Measurements from ENCODE around the gene VMAC.
"Not testable (repeated sequence)": the region's sequence is repeated elsewhere in the genome, so short reads cannot be mapped to it uniquely, and the experiment has no call there.

VMAC gene

DNA sequence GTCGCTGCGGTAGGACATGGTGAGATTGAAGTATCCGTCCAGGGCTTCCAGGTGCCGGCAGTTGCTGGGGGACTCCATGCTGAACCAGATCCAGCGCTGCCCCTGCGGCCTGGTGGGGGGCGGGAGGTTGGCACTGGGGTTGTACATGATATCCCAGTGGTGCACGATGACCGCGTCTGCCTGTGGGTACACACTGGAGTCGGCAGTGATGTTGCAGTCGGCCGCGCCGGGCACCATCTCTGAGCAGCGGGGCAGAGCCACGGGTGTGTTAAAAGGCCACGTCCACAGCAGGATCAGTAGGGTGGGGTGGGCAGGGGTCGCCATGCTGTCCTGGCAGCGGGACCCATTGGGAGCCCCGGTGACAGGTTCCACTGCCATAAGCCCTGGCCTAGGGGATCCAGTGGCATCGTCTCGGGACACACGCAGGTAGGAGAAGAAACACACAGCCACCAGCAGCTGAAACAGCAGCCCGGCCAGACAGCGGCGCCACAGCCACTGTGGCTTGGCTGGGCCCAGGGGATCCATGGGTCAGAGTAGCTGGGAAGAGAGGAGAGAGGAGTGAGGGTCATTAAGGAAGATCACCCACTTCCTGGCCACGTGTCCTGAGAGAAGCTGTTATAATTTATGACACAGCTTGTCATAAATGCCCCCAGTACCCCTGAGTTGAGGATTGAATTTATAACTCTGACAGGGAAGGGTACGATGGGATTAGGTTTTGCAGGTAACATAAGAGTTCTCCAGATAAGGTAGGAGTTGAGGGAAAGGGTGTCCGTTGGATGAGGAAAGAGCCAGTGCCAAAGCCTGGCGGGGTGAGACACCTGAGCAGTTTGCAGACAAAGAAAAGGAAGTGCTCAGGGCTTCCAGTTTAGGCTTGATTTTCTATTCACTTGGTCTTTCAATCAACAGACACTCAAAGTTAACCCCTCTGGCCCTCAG is 37.2 kb upstream of the VMAC start:
- Histone ChIP-seq H4K20me1 (ENCODE audit: insufficient read depth, low read length) (no peaks in the 10 kb centered on the region), H2AFZ (ENCODE audit: low read depth, low read length) (no peak overlapping the region), H3K9ac (ENCODE audit: low read length) (no peak overlapping the region), H3K4me1 (ENCODE audit: low read length) (no peaks in the 10 kb centered on the region), H3K9me3 (ENCODE audit: insufficient read depth, low read length) (no peaks in the 10 kb centered on the region), H3K27ac (ENCODE audit: low read length) (no peak overlapping the region), H3K36me3 (replicated peaks; ENCODE audit: low read depth, low read length) (no peaks in the 10 kb centered on the region), H3K79me2 (ENCODE audit: low read length) (no peaks in the 10 kb centered on the region), H3K4me2 (ENCODE audit: low read length) (no peak overlapping the region), H3K27me3 (ENCODE audit: low read depth, low read length) (no peaks in the 10 kb centered on the region; the same call in 1 of the 2 replicates), H3K4me3 (ENCODE audit: low read length) (no peak overlapping the region)
- TF ChIP-seq CTCF (IDR thresholded peaks at IDR 0.05; ENCODE audit: low read depth, low read length) (no peak), EZH2phosphoT487 (IDR thresholded peaks at IDR 0.05; ENCODE audit: low read depth) (no peak)

GRCh38 chr19:5870986-5871394 is 33.7 kb upstream of the VMAC start:
- Histone ChIP-seq H3K27ac (ENCODE audit: low read length) (no peak overlapping the region), H3K4me1 (ENCODE audit: low read length) (no peaks in the 10 kb centered on the region), H3K4me3 (ENCODE audit: low read length) (no peak overlapping the region), H3K9me3 (ENCODE audit: insufficient read depth, low read length) (no peaks in the 10 kb centered on the region), H3K27me3 (ENCODE audit: low read depth, low read length) (no peaks in the 10 kb centered on the region; the same call in 1 of the 2 replicates), H4K20me1 (ENCODE audit: insufficient read depth, low read length) (no peaks in the 10 kb centered on the region), H2AFZ (ENCODE audit: low read depth, low read length) (no peak overlapping the region), H3K36me3 (replicated peaks; ENCODE audit: low read depth, low read length) (no peaks in the 10 kb centered on the region), H3K4me2 (ENCODE audit: low read length) (no peak overlapping the region), H3K9ac (ENCODE audit: low read length) (no peak overlapping the region), H3K79me2 (ENCODE audit: low read length) (no peaks in the 10 kb centered on the region)
- TF ChIP-seq EZH2phosphoT487 (IDR thresholded peaks at IDR 0.05; ENCODE audit: low read depth): no peak
- TF ChIP-seq CTCF (IDR thresholded peaks at IDR 0.05; ENCODE audit: low read depth, low read length): no peak

DNA sequence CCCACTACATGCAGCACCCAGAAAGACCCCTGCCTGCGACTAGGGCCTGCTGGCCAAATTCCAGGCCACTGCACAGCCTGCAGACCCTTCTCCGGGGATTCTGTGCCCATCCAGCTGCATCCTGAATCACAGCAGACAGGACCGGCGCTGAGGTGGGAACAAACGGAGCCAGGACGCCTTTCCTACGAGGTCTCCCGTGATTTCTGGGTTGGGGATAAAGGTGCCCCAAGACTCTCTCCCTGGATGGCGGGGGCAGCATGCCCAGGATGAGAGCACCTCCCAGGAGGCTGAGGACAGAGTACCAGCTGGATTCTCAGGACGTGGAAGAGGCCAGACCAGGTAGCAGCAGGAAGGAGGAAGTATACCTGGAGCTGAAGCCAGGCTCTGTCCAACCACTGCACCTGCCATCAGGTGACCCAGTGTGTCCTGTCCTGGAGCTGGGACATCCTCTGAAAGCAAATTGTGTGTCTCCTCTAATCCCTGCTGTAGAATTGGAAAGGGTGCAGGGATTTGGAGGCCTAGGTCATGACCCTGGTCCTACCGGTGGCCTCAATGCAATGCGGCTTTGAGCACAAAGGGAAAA is 31.0 kb upstream of the VMAC start:
- H3K4me3 ChIP-seq (ENCODE audit: low read length): no peak overlapping the region
- no peak for TF ChIP-seq EZH2phosphoT487 (IDR thresholded peaks at IDR 0.05; ENCODE audit: low read depth)
- no peak for TF ChIP-seq CTCF (IDR thresholded peaks at IDR 0.05; ENCODE audit: low read depth, low read length)
- H4K20me1 ChIP-seq (ENCODE audit: insufficient read depth, low read length): no peaks in the 10 kb centered on the region
- no peak overlapping the region for H3K27ac ChIP-seq (ENCODE audit: low read length)
- no peaks in the 10 kb centered on the region for H3K4me1 ChIP-seq (ENCODE audit: low read length)
- no peak overlapping the region for H2AFZ ChIP-seq (ENCODE audit: low read depth, low read length)
- H3K27me3 ChIP-seq (ENCODE audit: low read depth, low read length): no peaks in the 10 kb centered on the region
- no peak overlapping the region for H3K9ac ChIP-seq (ENCODE audit: low read length)
- no peaks in the 10 kb centered on the region for H3K9me3 ChIP-seq (ENCODE audit: insufficient read depth, low read length)
- H3K4me2 ChIP-seq (ENCODE audit: low read length): no peak overlapping the region
- no peaks in the 10 kb centered on the region for H3K36me3 ChIP-seq (replicated peaks; ENCODE audit: low read depth, low read length)
- H3K79me2 ChIP-seq (ENCODE audit: low read length): no peaks in the 10 kb centered on the region

GRCh38 chr19:5874496-5874895 is 30.2 kb upstream of the VMAC start:
- not testable (repeated sequence) for H3K4me1 ChIP-seq (ENCODE audit: low read length); H3K4me2 ChIP-seq (ENCODE audit: low read length); H3K36me3 ChIP-seq (replicated peaks; ENCODE audit: low read depth, low read length); H3K9ac ChIP-seq (ENCODE audit: low read length); H3K27me3 ChIP-seq (ENCODE audit: low read depth, low read length); H3K27ac ChIP-seq (ENCODE audit: low read length); H4K20me1 ChIP-seq (ENCODE audit: insufficient read depth, low read length); H3K4me3 ChIP-seq (ENCODE audit: low read length); H2AFZ ChIP-seq (ENCODE audit: low read depth, low read length); H3K9me3 ChIP-seq (ENCODE audit: insufficient read depth, low read length); H3K79me2 ChIP-seq (ENCODE audit: low read length)

Measured in OCI-LY3 (cell line).